ENCODE measurements around the gene PLXNB3.

The PLXNB3 gene

DNA sequence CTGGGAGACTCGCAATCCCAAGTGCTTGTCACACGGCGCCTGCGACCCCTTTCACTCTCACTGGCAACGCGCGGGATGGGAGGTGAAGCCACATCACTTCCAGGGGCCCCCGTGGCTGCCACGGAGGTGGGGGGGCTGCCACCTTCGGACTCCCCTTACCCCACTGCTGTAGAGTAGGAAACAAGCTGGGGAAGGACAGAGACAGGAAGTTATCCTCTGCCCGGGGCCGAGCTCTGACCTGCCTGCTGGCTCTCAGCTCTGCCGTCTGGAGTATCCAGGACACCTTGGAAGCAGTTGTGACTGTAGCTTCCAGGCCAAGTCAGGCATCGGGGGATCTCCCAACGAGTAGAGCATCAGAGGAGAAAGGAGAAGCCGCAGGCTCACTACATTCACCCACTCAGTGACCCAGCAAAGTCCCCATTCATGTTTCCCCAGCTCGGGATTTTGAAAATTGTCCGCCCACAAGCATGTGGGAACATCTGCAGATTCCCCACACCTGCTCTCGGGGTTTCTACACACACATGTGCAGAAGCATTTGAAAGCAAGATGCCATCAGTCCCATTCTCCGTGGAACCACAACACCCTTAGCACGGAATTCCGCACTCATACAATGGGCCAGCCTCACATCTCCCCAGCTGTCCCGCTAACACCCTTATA, 55.5 kb downstream of the PLXNB3 start:
- DNase-seq = no peak

DNA sequence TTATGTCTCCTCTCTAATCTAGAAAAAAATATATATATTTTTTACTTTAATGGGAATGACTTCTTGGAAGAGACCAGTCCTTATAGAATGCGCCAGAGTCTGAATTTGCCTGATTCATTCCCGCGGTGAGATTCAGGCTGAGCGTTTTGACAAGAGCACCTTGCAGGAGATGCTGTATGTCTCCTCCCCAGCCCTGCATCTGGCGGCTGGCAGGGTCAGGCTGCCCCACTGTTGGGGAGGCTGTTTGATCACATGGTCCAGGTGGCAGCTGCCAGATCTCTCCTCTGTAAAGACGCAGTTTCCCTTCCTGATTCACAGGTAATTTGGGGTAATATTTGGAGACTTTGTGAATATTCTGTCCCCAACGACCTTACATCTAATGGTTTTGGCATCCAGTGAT, 56.6 kb downstream of the PLXNB3 start:
- DNase-seq = no peak

DNA sequence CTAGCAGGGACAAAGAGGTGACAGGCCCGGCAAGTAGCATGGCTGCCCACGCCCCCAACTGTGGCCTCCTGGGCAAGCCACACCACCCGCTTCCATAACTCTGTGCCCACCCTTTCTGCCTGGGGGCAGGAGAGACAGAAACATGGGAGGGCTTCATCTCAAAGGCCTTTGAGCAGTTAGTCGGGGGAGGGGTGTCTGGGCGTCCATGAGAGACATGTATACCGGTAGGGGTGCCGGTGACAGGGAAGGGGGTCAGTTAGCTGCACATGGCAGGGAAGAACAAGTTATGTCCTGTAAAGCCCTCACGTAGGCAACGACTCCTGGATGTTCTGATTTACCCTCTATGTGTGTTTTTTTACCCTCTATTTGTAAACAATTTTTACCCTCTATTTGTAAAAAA, 57.0 kb downstream of the PLXNB3 start:
- DNase-seq = no peak

- DNase-seq = no peak
Observed at GRCh38 chrX:153824348-153824747, 60.3 kb downstream of the PLXNB3 start.

GRCh38 chrX:153825042-153825441, 61.0 kb downstream of the PLXNB3 start:
- DNase-seq = no peak

Measured in hematopoietic multipotent progenitor cell treated with erythropoietin and hydrocortisone succinate and interleukin-3 and kit ligand, for 8 days (in vitro differentiated cells).